ENCODE data around the gene INPP5F. TPM values are rescaled to one million over a fixed set of nuclear protein-coding genes. Genes with fewer than 3 reads are reported as not detected.
A peak's percentile ranks its signal among the peaks of the same experiment; 100 is the strongest.
"Not testable (repeated sequence)": the region's sequence is repeated elsewhere in the genome, so short reads cannot be mapped to it uniquely, and the experiment has no call there.

Gene INPP5F
- polyA plus RNA-seq, 4 donors = 54.4 to 70.9 (median 59.3) TPM

- DNase-seq (ENCODE audit: low read depth in 4 of 4, low spot score in 3 of 4) = no peak
Observed at GRCh38 chr10:119860866-119861607, 135.2 kb downstream of the INPP5F start.

DNA sequence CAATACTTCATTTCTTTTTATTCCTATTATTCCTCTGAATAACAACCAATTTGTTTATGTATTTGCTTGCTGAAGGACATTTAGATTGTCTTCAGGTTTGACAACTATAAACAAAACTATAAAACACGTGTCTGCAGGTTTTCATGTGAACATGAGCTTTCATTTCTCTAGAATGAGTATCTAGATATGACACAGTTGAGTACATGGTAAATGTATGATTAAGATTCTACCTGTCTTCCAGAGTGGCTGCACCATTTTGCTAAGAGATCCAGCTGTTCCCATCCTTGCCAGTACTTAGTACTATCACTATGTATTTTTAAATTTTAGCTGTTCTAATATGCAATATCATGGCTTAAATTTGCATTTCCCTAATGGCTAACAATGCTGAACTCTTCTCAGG lies 136.7 kb downstream of the INPP5F start:
- no peak for DNase-seq (ENCODE audit: low read depth in 4 of 4, low spot score in 3 of 4)

DNA sequence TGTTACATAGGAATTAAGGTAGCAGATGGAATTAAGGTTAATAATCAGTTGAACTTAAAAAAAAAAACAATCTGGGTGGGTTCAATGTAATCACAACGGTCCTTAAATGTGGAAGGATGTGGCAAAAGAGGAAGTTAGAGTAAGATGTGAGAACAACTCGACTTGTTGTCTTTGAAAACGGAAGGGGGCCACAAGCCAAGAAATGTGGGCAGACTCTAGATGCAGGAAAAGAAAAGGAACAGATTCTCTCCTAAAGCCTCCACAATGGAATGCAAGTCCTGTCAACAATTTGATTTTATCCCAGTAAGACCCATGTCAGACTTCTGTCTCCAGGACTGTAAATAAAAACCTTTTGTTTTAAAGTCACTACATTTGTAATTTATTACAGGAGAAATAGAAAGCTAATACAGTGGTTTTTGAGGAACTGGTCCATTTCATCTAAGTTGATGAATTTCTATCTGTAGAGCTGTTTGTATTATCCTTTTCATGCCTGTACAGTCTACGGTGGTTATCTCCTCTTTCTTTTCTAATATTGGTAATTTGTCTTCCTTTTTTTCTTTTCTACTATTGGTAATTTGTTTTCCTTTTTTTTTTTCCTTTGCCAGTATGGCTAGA lies 138.2 kb downstream of the INPP5F start:
- no peak for DNase-seq (ENCODE audit: low read depth in 4 of 4, low spot score in 3 of 4)

DNA sequence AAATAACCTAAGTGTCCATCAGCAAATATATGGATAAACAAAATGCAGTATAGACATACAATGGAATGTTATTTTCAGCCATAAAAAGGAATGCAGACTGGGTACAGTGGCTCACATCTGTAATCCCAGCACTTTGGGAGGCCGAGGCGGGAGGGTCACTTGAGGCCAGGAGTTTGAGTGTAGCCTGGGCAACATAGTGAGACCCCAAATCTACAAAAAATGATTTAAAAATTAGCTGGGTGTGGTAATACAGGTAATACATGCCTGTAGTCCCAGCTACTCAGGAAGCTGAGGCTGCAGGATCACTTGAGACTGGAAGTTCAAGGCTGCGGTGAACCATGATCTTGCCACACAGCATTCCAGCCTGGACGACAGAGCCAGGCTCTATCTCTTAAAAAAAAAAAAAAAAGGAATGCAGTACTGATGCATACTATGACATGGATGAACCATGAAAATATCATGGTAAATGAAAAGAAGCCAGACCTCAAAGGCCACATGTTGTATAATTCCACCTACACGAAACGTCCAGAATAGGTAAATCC lies 139.9 kb downstream of the INPP5F start:
- DNase-seq (ENCODE audit: low read depth in 4 of 4, low spot score in 3 of 4) = no peak

- no peak for DNase-seq (ENCODE audit: low read depth in 4 of 4, low spot score in 3 of 4)
Observed at GRCh38 chr10:119867317-119867716, 141.5 kb downstream of the INPP5F start.

DNA sequence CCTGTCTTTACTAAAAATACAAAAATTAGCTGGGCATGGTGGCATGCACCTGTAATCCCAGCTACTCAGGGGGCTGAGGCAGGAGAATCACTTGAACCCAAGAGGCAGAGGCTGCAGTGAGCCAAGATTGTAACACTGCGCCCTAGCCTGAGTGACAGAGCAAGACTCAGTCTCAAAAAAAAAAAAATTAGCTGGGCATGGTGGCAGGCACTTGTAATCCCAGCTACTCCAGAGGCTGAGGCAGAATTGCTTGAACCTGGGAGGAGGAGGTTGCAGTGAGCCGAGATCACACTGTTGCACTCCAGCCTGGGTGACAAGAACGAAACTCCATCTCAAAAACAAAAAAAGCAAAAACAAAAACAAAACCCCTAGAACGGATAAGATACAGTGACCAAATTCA lies 143.5 kb downstream of the INPP5F start:
- not testable (repeated sequence) for DNase-seq (ENCODE audit: low read depth in 4 of 4, low spot score in 3 of 4)

GRCh38 chr10:119871881-119872609 lies 146.2 kb downstream of the INPP5F start:
- DNase-seq (ENCODE audit: low read depth in 4 of 4, low spot score in 3 of 4) = no peak

GRCh38 chr10:119872610-119872859 lies 146.7 kb downstream of the INPP5F start, which contains the start of gene MCMBP:
Gene MCMBP, minus strand, starts transcription at chr10:119872843. Its CDS starts 259 bp downstream, at chr10:119872584.
- no peak for DNase-seq (ENCODE audit: low read depth in 4 of 4, low spot score in 3 of 4)

- DNase-seq (ENCODE audit: low read depth in 4 of 4, low spot score in 3 of 4) = peak; percentile 78 to 84 (median 80)
Observed at GRCh38 chr10:119872860-119873681, 147.2 kb downstream of the INPP5F start.

GRCh38 chr10:119878524-119878923 lies 152.7 kb downstream of the INPP5F start:
- DNase-seq (ENCODE audit: low read depth in 4 of 4, low spot score in 3 of 4) = no peak

Other genes starting within 250 kb of the INPP5F start
- 10 to 100 TPM; 32.7 to 39.4 (median 36.2) TPM for gene RGS10, start 183.3 kb upstream of the INPP5F start, polyA plus RNA-seq (ENCODE audit: insufficient read length in 4 of 4)
- gene TIAL1, start 129.1 kb upstream of the INPP5F start, polyA plus RNA-seq (ENCODE audit: insufficient read length in 4 of 4) = 100 to 1,000 TPM; 166 to 201 (median 168) TPM
- 10 to 100 TPM; 22.5 to 31.1 (median 28.2) TPM for gene BAG3, start 74.7 kb upstream of the INPP5F start, polyA plus RNA-seq (ENCODE audit: insufficient read length in 4 of 4)
- 10 to 100 TPM; 54.1 to 72.5 (median 65.2) TPM for gene MCMBP, start 146.8 kb downstream of the INPP5F start, polyA plus RNA-seq (ENCODE audit: insufficient read length in 4 of 4)
- 10 to 100 TPM; 64.6 to 85.9 (median 72.4) TPM for gene SEC23IP, start 166.7 kb downstream of the INPP5F start, polyA plus RNA-seq (ENCODE audit: insufficient read length in 4 of 4)

Data from left renal pelvis (tissue), 4 donors.